CD4-positive, alpha-beta T cell treated with Interleukin-15 for 4 hours (primary cell): ENCODE measurements around the gene GARIN1A.
"Not testable (repeated sequence)": the region's sequence is repeated elsewhere in the genome, so short reads cannot be mapped to it uniquely, and the experiment has no call there.

ENCODE experiments used
- DNase-seq: peaks from one replicate; pipeline ENCODE4 v3.0.0-alpha.2; 2020; ENCODE audit warnings: low spot score

Gene GARIN1A

GRCh38 chr7:128671992-128672391 is at the start of gene GARIN1A:
GARIN1A (plus strand) TSS chr7:128672292; CDS start chr7:128672398, 106 bp downstream.
- DNase-seq, result no peak

GRCh38 chr7:128627124-128627523 is 45.0 kb upstream of the GARIN1A start:
- DNase-seq, result not testable (repeated sequence)

- DNase-seq, result not testable (repeated sequence)
These were observed 38.2 kb upstream of the GARIN1A start for GRCh38 chr7:128633915-128634314.

- DNase-seq, result not testable (repeated sequence)
These were observed 26.9 kb upstream of the GARIN1A start for GRCh38 chr7:128645206-128645605.

GRCh38 chr7:128645844-128646243 is 26.2 kb upstream of the GARIN1A start:
- not testable (repeated sequence) for DNase-seq

- DNase-seq, result not testable (repeated sequence)
These were observed 25.2 kb upstream of the GARIN1A start for GRCh38 chr7:128646877-128647276.

GRCh38 chr7:128651096-128651495 is 21.0 kb upstream of the GARIN1A start:
- not testable (repeated sequence) for DNase-seq

GRCh38 chr7:128652606-128653005 is 19.5 kb upstream of the GARIN1A start:
- not testable (repeated sequence) for DNase-seq

- DNase-seq, result not testable (repeated sequence)
These were observed 18.9 kb upstream of the GARIN1A start for GRCh38 chr7:128653197-128653596.

- DNase-seq, result not testable (repeated sequence)
These were observed 18.0 kb upstream of the GARIN1A start for GRCh38 chr7:128654080-128654479.

- not testable (repeated sequence) for DNase-seq
These were observed 17.6 kb upstream of the GARIN1A start for GRCh38 chr7:128654501-128654900.

GRCh38 chr7:128658428-128658827 is 13.7 kb upstream of the GARIN1A start:
- not testable (repeated sequence) for DNase-seq

GRCh38 chr7:128660596-128660995 is 11.5 kb upstream of the GARIN1A start:
- DNase-seq, result no peak

GRCh38 chr7:128661446-128661845 is 10.6 kb upstream of the GARIN1A start:
- DNase-seq, result no peak

- DNase-seq, result no peak
These were observed 10.0 kb upstream of the GARIN1A start for GRCh38 chr7:128662091-128662490.

GRCh38 chr7:128663223-128663622 is 8.9 kb upstream of the GARIN1A start:
- DNase-seq, result not testable (repeated sequence)

- no peak for DNase-seq
These were observed 7.0 kb upstream of the GARIN1A start for GRCh38 chr7:128665057-128665456.

GRCh38 chr7:128666200-128666599 is 5.9 kb upstream of the GARIN1A start:
- DNase-seq, result no peak

- peak; percentile 4 for DNase-seq
These were observed 930 bp downstream of the GARIN1A start for GRCh38 chr7:128672927-128673517.

GRCh38 chr7:128673571-128673970 is 1.5 kb downstream of the GARIN1A start:
- DNase-seq, result no peak

GRCh38 chr7:128676665-128677064 is 4.6 kb downstream of the GARIN1A start:
- no peak for DNase-seq

- DNase-seq, result no peak
These were observed 7.8 kb downstream of the GARIN1A start for GRCh38 chr7:128679920-128680319.

GRCh38 chr7:128681794-128682537 is 9.9 kb downstream of the GARIN1A start:
- DNase-seq, result no peak
